ENCODE measurements around the gene PPARGC1A.

PPARGC1A gene

GRCh38 chr4:23878246-23878891 is 11.5 kb downstream of the PPARGC1A start:
- Histone ChIP-seq H3K4me1 (ENCODE audit: control insufficient read depth, insufficient read depth, low read length) (no peaks in the 10 kb centered on the region), H3K4me2 (ENCODE audit: low read length) (no peak overlapping the region), H3K9me3 (replicated peaks; ENCODE audit: low read length) (no peaks in the 10 kb centered on the region), H3K4me3 (ENCODE audit: low read length) (no peak overlapping the region), H3K27me3 (ENCODE audit: control insufficient read depth, insufficient read depth, low read length) (peaks cover 25% of the 10 kb centered on the region), H3K36me3 (ENCODE audit: insufficient read depth, low read length) (no peaks in the 10 kb centered on the region), H3K9ac (ENCODE audit: low read depth, low read length) (no peak overlapping the region)

DNA sequence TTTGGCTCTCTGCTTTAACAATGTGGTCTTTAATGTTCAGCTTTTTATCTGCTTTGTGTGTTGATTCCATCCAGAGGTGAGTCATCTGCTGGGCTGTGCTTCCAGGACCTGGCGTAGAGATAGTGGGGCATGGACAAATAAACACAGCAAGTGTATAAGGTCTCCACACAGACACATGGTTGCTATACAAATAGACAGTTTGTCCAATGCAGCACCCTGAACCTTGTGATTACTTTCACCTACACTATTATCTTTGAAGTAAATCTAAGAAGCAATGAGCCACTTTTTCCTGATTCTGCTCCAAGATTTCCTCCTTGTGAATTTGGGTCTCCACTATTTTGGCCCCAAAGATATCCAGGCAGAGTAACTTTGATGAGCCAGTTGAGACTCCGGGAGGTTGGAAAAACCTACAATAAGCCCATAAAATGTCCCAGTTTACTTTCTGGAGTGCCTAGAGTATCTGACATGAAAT is 12.1 kb downstream of the PPARGC1A start:
- Histone ChIP-seq H3K27me3 (ENCODE audit: control insufficient read depth, insufficient read depth, low read length) (peaks cover 28% of the 10 kb centered on the region), H3K4me2 (ENCODE audit: low read length) (no peak overlapping the region), H3K4me1 (ENCODE audit: control insufficient read depth, insufficient read depth, low read length) (no peaks in the 10 kb centered on the region), H3K9ac (ENCODE audit: low read depth, low read length) (no peak overlapping the region), H3K4me3 (ENCODE audit: low read length) (no peak overlapping the region), H3K36me3 (ENCODE audit: insufficient read depth, low read length) (no peaks in the 10 kb centered on the region), H3K9me3 (replicated peaks; ENCODE audit: low read length) (no peaks in the 10 kb centered on the region)

- no peaks in the 10 kb centered on the region for H3K4me1 ChIP-seq (ENCODE audit: control insufficient read depth, insufficient read depth, low read length)
- no peaks in the 10 kb centered on the region for H3K9me3 ChIP-seq (replicated peaks; ENCODE audit: low read length)
- no peak overlapping the region for H3K9ac ChIP-seq (ENCODE audit: low read depth, low read length)
- H3K4me2 ChIP-seq (ENCODE audit: low read length) = no peak overlapping the region
- H3K27me3 ChIP-seq (ENCODE audit: control insufficient read depth, insufficient read depth, low read length) = peaks cover 30% of the 10 kb centered on the region
- no peak overlapping the region for H3K4me3 ChIP-seq (ENCODE audit: low read length)
- no peaks in the 10 kb centered on the region for H3K36me3 ChIP-seq (ENCODE audit: insufficient read depth, low read length)
Observed at GRCh38 chr4:23876418-23877089, 13.3 kb downstream of the PPARGC1A start.

DNA sequence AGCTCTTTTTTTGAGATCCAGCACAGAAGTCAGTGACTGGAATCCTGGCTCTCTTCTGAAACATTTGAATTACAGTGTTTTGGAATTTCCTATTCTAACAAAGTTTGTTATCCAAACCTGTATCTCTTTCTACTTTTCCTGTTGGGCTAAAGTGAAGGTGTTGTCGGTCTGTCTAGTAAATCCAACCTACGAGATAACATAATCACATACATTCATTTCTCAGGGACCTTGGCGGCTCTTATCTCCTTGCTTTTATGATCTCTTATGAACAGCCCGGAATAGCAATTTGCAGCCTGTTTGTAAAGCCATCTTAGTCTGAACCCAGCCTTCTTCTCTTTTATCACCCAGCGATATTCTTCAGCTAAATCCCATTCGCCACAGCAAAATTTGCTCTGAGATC is 14.5 kb downstream of the PPARGC1A start:
- H3K4me1 ChIP-seq (ENCODE audit: control insufficient read depth, insufficient read depth, low read length) = no peaks in the 10 kb centered on the region
- no peaks in the 10 kb centered on the region for H3K36me3 ChIP-seq (ENCODE audit: insufficient read depth, low read length)
- H3K27me3 ChIP-seq (ENCODE audit: control insufficient read depth, insufficient read depth, low read length) = peaks cover 33% of the 10 kb centered on the region
- no peak overlapping the region for H3K4me2 ChIP-seq (ENCODE audit: low read length)
- no peak overlapping the region for H3K4me3 ChIP-seq (ENCODE audit: low read length)
- H3K9ac ChIP-seq (ENCODE audit: low read depth, low read length) = no peak overlapping the region
- no peaks in the 10 kb centered on the region for H3K9me3 ChIP-seq (replicated peaks; ENCODE audit: low read length)

GRCh38 chr4:23874536-23874901 is 15.3 kb downstream of the PPARGC1A start:
- no peaks in the 10 kb centered on the region for H3K9me3 ChIP-seq (replicated peaks; ENCODE audit: low read length)
- no peaks in the 10 kb centered on the region for H3K36me3 ChIP-seq (ENCODE audit: insufficient read depth, low read length)
- no peak overlapping the region for H3K4me3 ChIP-seq (ENCODE audit: low read length)
- H3K4me1 ChIP-seq (ENCODE audit: control insufficient read depth, insufficient read depth, low read length) = no peaks in the 10 kb centered on the region
- peaks cover 33% of the 10 kb centered on the region for H3K27me3 ChIP-seq (ENCODE audit: control insufficient read depth, insufficient read depth, low read length)
- no peak overlapping the region for H3K9ac ChIP-seq (ENCODE audit: low read depth, low read length)
- no peak overlapping the region for H3K4me2 ChIP-seq (ENCODE audit: low read length)

DNA sequence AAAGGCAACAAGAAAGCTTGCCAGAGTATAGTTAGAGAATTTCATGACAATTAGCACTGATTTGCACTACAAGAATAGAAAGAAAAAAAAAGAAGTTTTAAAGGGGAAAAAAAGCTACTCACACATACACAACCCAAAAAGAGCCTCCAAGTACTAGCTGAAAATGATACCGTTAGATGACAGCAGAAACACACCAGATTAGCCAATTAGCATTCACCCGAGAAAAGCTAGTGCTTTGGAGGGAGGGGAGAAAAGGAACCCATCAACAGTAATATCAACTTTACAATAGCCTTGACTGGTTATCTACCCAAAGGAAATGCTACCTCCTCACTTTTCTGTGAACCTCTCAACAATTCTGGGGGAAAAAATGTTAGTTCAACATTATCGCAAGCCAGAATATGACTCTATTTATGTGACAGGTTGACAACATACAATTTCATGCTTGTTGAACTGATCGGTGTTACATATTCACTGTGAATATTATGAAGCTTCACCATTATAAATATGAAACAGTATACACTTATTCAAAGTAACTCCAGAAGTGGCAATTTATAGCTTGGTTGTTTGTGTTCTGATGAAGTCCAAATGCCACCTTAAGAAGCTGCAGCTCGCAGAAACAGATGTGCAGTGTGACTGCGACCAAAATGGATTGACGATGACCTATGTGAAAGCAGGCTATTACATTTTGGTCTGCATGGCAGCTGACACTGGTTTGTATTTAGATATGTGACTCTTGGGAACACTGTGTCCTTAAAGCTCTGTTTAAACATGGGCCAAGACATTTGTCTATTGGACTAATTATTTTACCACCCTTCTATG is 15.9 kb downstream of the PPARGC1A start:
- Histone ChIP-seq H3K9me3 (replicated peaks; ENCODE audit: low read length) (no peaks in the 10 kb centered on the region), H3K4me3 (ENCODE audit: low read length) (no peak overlapping the region), H3K27me3 (ENCODE audit: control insufficient read depth, insufficient read depth, low read length) (peaks cover 33% of the 10 kb centered on the region), H3K9ac (ENCODE audit: low read depth, low read length) (no peak overlapping the region), H3K4me2 (ENCODE audit: low read length) (no peak overlapping the region), H3K4me1 (ENCODE audit: control insufficient read depth, insufficient read depth, low read length) (no peaks in the 10 kb centered on the region), H3K36me3 (ENCODE audit: insufficient read depth, low read length) (no peaks in the 10 kb centered on the region)

- Histone ChIP-seq H3K9ac (ENCODE audit: low read depth, low read length) (no peak overlapping the region), H3K36me3 (ENCODE audit: insufficient read depth, low read length) (no peaks in the 10 kb centered on the region), H3K4me1 (ENCODE audit: control insufficient read depth, insufficient read depth, low read length) (no peaks in the 10 kb centered on the region), H3K4me3 (ENCODE audit: low read length) (no peak overlapping the region), H3K27me3 (ENCODE audit: control insufficient read depth, insufficient read depth, low read length) (peaks cover 30% of the 10 kb centered on the region), H3K9me3 (replicated peaks; ENCODE audit: low read length) (no peaks in the 10 kb centered on the region), H3K4me2 (ENCODE audit: low read length) (no peak overlapping the region)
Observed at GRCh38 chr4:23871426-23871825, 18.4 kb downstream of the PPARGC1A start.

GRCh38 chr4:23866450-23867075 is 23.3 kb downstream of the PPARGC1A start:
- no peak overlapping the region for H3K4me2 ChIP-seq (ENCODE audit: low read length)
- no peaks in the 10 kb centered on the region for H3K4me1 ChIP-seq (ENCODE audit: control insufficient read depth, insufficient read depth, low read length)
- H3K36me3 ChIP-seq (ENCODE audit: insufficient read depth, low read length) = no peaks in the 10 kb centered on the region
- no peak overlapping the region for H3K9ac ChIP-seq (ENCODE audit: low read depth, low read length)
- peaks cover 7% of the 10 kb centered on the region for H3K27me3 ChIP-seq (ENCODE audit: control insufficient read depth, insufficient read depth, low read length)
- no peak overlapping the region for H3K4me3 ChIP-seq (ENCODE audit: low read length)
- no peaks in the 10 kb centered on the region for H3K9me3 ChIP-seq (replicated peaks; ENCODE audit: low read length)

DNA sequence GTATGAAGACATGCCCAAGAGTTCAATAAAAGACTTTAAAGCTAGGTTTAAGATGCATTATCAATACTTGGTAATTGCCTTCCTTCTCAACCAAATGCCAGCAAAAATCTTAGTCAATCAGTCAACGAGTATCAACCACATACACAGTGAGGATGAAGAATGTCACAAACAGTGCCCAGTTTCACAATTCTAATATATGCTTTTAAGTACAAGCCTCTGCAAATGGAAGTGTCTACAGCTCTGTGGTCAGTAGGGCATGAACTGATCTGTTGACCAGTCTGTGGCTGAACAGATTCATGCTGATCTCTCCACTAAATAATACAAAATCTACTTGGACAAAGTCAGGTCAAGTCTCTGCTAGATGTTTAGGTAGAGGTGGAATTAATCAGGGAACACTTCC is 27.9 kb downstream of the PPARGC1A start:
- H3K4me2 ChIP-seq (ENCODE audit: low read length) = no peak overlapping the region
- H3K4me1 ChIP-seq (ENCODE audit: control insufficient read depth, insufficient read depth, low read length) = no peaks in the 10 kb centered on the region

GRCh38 chr4:23860919-23861318 is 28.9 kb downstream of the PPARGC1A start:
- Histone ChIP-seq H3K4me3 (ENCODE audit: low read length) (no peak overlapping the region), H3K4me2 (ENCODE audit: low read length) (no peak overlapping the region)

More for the DNA sequence above, 27.9 kb downstream of the PPARGC1A start:
- Histone ChIP-seq H3K9me3 (replicated peaks; ENCODE audit: low read length) (no peaks in the 10 kb centered on the region), H3K27me3 (ENCODE audit: control insufficient read depth, insufficient read depth, low read length) (no peaks in the 10 kb centered on the region), H3K9ac (ENCODE audit: low read depth, low read length) (no peak overlapping the region), H3K4me3 (ENCODE audit: low read length) (no peak overlapping the region), H3K36me3 (ENCODE audit: insufficient read depth, low read length) (no peaks in the 10 kb centered on the region)

GRCh38 chr4:23857367-23857959 is 32.4 kb downstream of the PPARGC1A start:
- no peaks in the 10 kb centered on the region for H3K27me3 ChIP-seq (ENCODE audit: control insufficient read depth, insufficient read depth, low read length)
- no peak overlapping the region for H3K4me2 ChIP-seq (ENCODE audit: low read length)
- H3K9me3 ChIP-seq (replicated peaks; ENCODE audit: low read length) = no peaks in the 10 kb centered on the region
- no peak overlapping the region for H3K9ac ChIP-seq (ENCODE audit: low read depth, low read length)
- no peak overlapping the region for H3K4me3 ChIP-seq (ENCODE audit: low read length)
- H3K4me1 ChIP-seq (ENCODE audit: control insufficient read depth, insufficient read depth, low read length) = peaks cover 9% of the 10 kb centered on the region
- H3K36me3 ChIP-seq (ENCODE audit: insufficient read depth, low read length) = no peaks in the 10 kb centered on the region

More at GRCh38 chr4:23860919-23861318, 28.9 kb downstream of the PPARGC1A start:
- Histone ChIP-seq H3K9me3 (replicated peaks; ENCODE audit: low read length) (no peaks in the 10 kb centered on the region), H3K36me3 (ENCODE audit: insufficient read depth, low read length) (no peaks in the 10 kb centered on the region), H3K4me1 (ENCODE audit: control insufficient read depth, insufficient read depth, low read length) (peaks cover 9% of the 10 kb centered on the region), H3K9ac (ENCODE audit: low read depth, low read length) (no peak overlapping the region), H3K27me3 (ENCODE audit: control insufficient read depth, insufficient read depth, low read length) (no peaks in the 10 kb centered on the region)
